ENCODE measurements around the gene ERAP2.

Gene ERAP2

GRCh38 chr5:96854067-96854466 is 22.2 kb upstream of the ERAP2 start:
- TF ChIP-seq CTCF (conservative IDR thresholded peaks at IDR 0.05) (no peak), ZFX (IDR thresholded peaks at IDR 0.05) (no peak)
- no peak overlapping the region for H3K27ac ChIP-seq

GRCh38 chr5:96855031-96855872 is 21.0 kb upstream of the ERAP2 start:
- H3K27ac ChIP-seq: no peak overlapping the region
- TF ChIP-seq CTCF (conservative IDR thresholded peaks at IDR 0.05) (no peak), ZFX (IDR thresholded peaks at IDR 0.05) (no peak)

- TF ChIP-seq CTCF (conservative IDR thresholded peaks at IDR 0.05) (no peak), ZFX (IDR thresholded peaks at IDR 0.05) (no peak)
- no peak overlapping the region for H3K27ac ChIP-seq
Measured at GRCh38 chr5:96856371-96856770, 19.9 kb upstream of the ERAP2 start.

GRCh38 chr5:96857454-96857853 is 18.8 kb upstream of the ERAP2 start:
- H3K27ac ChIP-seq: no peak overlapping the region

GRCh38 chr5:96857924-96858323 is 18.4 kb upstream of the ERAP2 start:
- H3K27ac ChIP-seq: no peak overlapping the region
- no peak for TF ChIP-seq CTCF (conservative IDR thresholded peaks at IDR 0.05)
- no peak for TF ChIP-seq ZFX (IDR thresholded peaks at IDR 0.05)

More at GRCh38 chr5:96857454-96857853, 18.8 kb upstream of the ERAP2 start:
- TF ChIP-seq CTCF (conservative IDR thresholded peaks at IDR 0.05) (no peak), ZFX (IDR thresholded peaks at IDR 0.05) (no peak)

GRCh38 chr5:96859375-96859774 is 16.9 kb upstream of the ERAP2 start:
- no peak overlapping the region for H3K27ac ChIP-seq
- TF ChIP-seq ZFX (IDR thresholded peaks at IDR 0.05) (no peak), CTCF (conservative IDR thresholded peaks at IDR 0.05) (no peak)

GRCh38 chr5:96861076-96861475 is 15.2 kb upstream of the ERAP2 start:
- H3K27ac ChIP-seq: no peak overlapping the region
- TF ChIP-seq ZFX (IDR thresholded peaks at IDR 0.05) (no peak), CTCF (conservative IDR thresholded peaks at IDR 0.05) (no peak)
